GM19372 (cell line): ENCODE results near the gene OR7D2.
"Not testable (repeated sequence)": the region's sequence is repeated elsewhere in the genome, so short reads cannot be mapped to it uniquely, and the experiment has no call there.

Source experiments
- ATAC-seq: cut with Tn5 transposase; IDR thresholded peaks from one replicate; pipeline ENCODE4 v1.9.1; 2021; ENCODE audit warnings: mild to moderate bottlenecking, low read depth, moderate library complexity; ENCODE audit not compliant: unreplicated experiment

Gene OR7D2

GRCh38 chr19:9198044-9198443 is 19.3 kb downstream of the OR7D2 start:
- not testable (repeated sequence) for ATAC-seq

DNA sequence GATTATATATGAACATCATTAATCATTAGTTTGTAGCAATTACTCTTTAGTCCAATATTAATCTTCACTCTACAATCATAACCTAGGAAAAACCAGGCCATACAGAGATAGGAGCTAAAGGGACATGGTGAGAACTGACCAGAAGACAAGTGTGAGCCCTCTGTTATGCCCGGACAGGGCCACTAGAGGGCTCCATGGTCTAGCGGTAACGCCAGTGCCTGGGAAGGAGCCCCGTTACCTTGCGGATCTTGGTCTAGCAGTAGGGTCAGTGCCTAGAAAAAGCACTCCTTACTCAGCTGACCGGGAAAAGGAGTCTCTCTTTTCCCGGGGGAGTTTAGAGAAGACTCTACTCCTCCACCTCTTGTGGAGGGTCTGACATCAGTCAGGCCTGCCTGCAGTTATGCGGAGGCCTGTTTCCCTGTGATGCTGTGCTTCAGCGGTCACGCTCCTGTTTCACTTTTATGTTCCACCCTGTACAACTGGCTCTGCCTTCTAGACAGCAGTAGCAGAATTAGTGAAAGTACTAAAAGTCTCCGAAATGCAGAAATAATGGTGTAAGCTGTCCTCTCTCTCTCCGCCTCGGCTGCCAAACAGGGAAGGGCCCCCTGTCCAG is 26.8 kb downstream of the OR7D2 start:
- no peak for ATAC-seq

DNA sequence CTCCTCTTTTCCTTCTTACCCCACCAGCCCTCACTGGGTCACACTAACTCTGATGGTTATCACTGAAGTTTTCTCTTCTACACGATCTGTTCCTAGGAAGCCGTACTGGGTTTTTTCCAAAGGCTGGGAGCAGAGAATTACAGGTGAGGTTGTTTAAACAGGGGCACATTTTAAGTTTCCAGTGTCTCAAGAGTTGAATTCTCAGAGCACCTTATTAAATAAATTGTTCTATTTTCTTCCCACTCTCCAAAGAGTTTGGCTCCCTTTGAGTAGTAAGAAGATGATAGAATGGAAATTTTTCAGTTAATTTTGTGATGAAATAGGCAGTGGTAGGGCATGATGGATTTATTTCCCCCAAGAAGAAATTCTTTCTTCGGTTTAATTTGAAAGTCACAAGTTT is 40.7 kb downstream of the OR7D2 start, which contains the start of gene OR7D4:
Gene OR7D4 (minus strand): TSS at position 101 of the 400 bp plus-strand sequence. CDS start 4,752 bp downstream, outside the sequence.
- no peak for ATAC-seq
